ENCODE results near the gene AGK. TPM values are rescaled to one million over a fixed set of nuclear protein-coding genes. Genes with fewer than 3 reads are reported as not detected.

AGK gene, protein sequence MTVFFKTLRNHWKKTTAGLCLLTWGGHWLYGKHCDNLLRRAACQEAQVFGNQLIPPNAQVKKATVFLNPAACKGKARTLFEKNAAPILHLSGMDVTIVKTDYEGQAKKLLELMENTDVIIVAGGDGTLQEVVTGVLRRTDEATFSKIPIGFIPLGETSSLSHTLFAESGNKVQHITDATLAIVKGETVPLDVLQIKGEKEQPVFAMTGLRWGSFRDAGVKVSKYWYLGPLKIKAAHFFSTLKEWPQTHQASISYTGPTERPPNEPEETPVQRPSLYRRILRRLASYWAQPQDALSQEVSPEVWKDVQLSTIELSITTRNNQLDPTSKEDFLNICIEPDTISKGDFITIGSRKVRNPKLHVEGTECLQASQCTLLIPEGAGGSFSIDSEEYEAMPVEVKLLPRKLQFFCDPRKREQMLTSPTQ
- polyA plus RNA-seq (2013, experiment 1 of 2) = 20.3 TPM
- 26.6 TPM for polyA plus RNA-seq (2013, experiment 2 of 2)

DNA sequence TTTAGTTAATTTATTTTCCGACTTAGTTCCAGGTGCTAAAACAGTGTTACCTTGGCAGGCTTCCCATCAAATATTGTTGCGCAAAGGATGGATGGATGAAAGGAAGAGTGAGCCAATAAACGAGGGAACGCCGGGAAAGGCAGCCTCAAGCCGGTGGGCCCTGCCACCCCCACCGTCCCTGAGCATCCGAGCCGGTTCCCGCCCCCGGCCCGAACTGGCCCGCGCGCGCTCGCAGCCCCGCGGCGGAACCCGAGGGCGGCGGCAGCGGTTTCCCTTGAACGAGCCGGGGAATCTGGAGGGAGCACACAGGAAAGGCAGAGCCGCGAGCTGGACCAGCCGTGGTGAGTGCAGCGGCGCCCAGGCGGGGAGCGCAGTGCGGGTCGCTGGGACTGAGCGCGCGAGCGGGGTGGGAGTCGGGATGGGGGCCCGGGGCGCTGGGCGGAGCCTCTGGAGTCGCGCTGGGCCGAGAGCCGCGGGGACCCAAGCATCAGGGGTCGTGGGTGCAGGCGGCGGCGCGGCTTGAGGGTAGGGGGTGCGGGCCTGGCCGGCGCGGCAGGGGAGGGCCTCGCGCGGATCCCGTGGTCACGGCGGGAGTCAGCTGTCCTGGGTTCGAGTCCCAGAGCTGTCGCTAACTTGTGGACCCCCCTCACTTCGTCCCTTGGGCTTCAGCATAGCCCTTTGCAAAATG, at the start of gene AGK:
AGK (plus strand) TSS at position 317 of the 688 bp plus-strand sequence. CDS start 4,057 bp downstream, outside the sequence.
- peak within 1 kb of the TSS; percentile 86 for H3K4me3 ChIP-seq (ENCODE audit: low read length)
- H3K27ac ChIP-seq (ENCODE audit: low read depth, low read length) = peak within 1 kb of the TSS; percentile 23; the same call in 1 of the 2 replicates
- peak within 1 kb of the TSS; percentile 71 for H3K9ac ChIP-seq (ENCODE audit: low read depth, low read length)
- peaks cover 10% of the 10 kb centered on the region for H3K36me3 ChIP-seq (ENCODE audit: insufficient read depth, low read length)
- no peaks in the 10 kb centered on the region for H3K9me3 ChIP-seq (ENCODE audit: insufficient read depth, low read depth, low read length)
- no peaks in the 10 kb centered on the region for H3K27me3 ChIP-seq (ENCODE audit: insufficient read depth, low read length)
- WGBS = 1% methylated on average over 66 of the region's 66 CpGs
- H3K4me1 ChIP-seq (ENCODE audit: insufficient read depth, low read length) = peaks cover 11% of the 10 kb centered on the region

DNA sequence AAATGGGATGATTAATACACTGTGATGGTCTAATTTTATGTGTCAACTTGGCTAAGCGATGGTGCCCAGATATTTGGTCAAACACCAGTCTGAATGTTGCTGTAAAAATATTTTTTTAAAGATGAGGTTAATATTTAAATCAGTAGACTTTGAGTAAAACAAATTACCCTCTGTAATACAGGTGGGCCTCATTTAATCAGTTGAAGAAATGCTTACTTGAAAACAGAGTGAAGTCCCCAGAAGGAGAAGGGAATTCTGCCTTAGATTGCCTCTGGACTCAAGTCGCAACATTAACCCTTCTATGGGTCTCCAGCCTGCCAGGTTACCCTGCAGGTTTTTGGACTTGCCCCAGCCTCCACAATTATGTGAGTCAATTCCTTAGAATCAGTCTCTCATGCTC, 49.8 kb upstream of the AGK start:
- H3K27me3 ChIP-seq (ENCODE audit: insufficient read depth, low read length) = no peaks in the 10 kb centered on the region
- H3K27ac ChIP-seq (ENCODE audit: low read depth, low read length) = no peak overlapping the region
- no peak overlapping the region for H3K4me3 ChIP-seq (ENCODE audit: low read length)
- H3K36me3 ChIP-seq (ENCODE audit: insufficient read depth, low read length) = no peaks in the 10 kb centered on the region
- no peaks in the 10 kb centered on the region for H3K9me3 ChIP-seq (ENCODE audit: insufficient read depth, low read depth, low read length)
- peaks cover 7% of the 10 kb centered on the region; the same call in 1 of the 2 replicates for H3K4me1 ChIP-seq (ENCODE audit: insufficient read depth, low read length)
- H3K9ac ChIP-seq (ENCODE audit: low read depth, low read length) = no peak overlapping the region
- WGBS = 96% methylated on average over 2 of the region's 2 CpGs

DNA sequence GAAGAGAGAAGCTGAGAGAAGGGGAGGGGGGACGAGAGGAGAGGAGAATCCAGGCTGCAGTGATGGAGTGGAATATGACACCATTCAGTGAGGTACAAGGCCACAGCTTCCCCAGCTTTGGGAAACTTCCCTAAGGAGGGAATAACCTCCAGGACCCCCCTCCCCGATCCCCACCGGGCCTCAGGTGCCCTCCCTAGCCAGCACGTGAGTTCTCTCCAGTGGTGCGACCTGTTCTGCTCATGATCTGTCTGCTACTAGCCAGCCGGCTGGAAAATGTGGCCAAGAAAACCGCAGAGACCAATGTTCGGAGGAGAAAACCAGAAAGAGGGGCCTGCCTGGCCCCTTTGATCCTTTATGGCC, 39.9 kb upstream of the AGK start:
- H3K9me3 ChIP-seq (ENCODE audit: insufficient read depth, low read depth, low read length) = no peaks in the 10 kb centered on the region
- no peaks in the 10 kb centered on the region for H3K36me3 ChIP-seq (ENCODE audit: insufficient read depth, low read length)
- H3K4me1 ChIP-seq (ENCODE audit: insufficient read depth, low read length) = peaks cover 11% of the 10 kb centered on the region
- no peak overlapping the region for H3K27ac ChIP-seq (ENCODE audit: low read depth, low read length)
- H3K4me3 ChIP-seq (ENCODE audit: low read length) = peak overlapping the region; percentile 44
- 35% methylated on average over 7 of the region's 8 CpGs for WGBS
- H3K27me3 ChIP-seq (ENCODE audit: insufficient read depth, low read length) = peaks cover 16% of the 10 kb centered on the region
- H3K9ac ChIP-seq (ENCODE audit: low read depth, low read length) = peak overlapping the region; percentile 4

DNA sequence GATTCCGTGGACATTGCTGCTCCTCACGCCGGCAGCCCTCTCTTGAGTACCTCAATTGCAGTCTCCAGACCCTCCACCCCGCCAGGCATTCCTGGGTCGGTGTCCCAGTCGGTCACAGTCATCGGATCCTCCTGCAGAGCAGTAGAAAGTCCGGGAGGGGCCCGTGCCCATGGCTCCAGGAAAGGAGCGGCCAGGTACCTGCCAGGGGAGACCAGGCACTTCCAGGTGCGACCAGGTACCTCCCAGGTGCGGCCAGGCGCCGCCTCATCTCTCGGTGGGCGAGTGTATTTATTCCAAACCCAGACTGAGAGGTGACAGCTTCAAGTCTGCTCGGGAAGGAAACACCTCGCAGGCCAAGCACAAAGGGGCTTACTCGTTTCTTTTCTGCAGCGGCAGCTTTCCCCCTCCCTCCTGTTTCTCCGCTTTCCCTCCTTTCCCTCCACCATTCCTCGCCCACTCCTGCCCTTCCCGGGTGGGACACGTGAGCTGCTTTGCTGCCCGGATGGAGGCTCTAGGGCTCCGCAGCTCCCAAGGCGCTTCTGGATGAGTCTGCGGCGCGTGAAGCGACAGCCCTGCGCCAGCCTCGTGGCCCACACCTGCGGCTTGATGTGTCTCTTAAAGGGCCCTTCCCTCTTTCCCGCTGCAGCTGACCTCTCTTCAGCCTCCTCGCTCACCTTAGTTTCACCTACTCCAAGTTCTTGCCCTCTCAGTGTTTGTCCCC, 39.4 kb upstream of the AGK start:
- H3K36me3 ChIP-seq (ENCODE audit: insufficient read depth, low read length) = no peaks in the 10 kb centered on the region
- H3K9me3 ChIP-seq (ENCODE audit: insufficient read depth, low read depth, low read length) = no peaks in the 10 kb centered on the region
- H3K4me3 ChIP-seq (ENCODE audit: low read length) = peak overlapping the region; percentile 44
- peaks cover 11% of the 10 kb centered on the region for H3K4me1 ChIP-seq (ENCODE audit: insufficient read depth, low read length)
- peaks cover 16% of the 10 kb centered on the region for H3K27me3 ChIP-seq (ENCODE audit: insufficient read depth, low read length)
- H3K9ac ChIP-seq (ENCODE audit: low read depth, low read length) = peak overlapping the region; percentile 4
- no peak overlapping the region for H3K27ac ChIP-seq (ENCODE audit: low read depth, low read length)
- WGBS = 46% methylated on average over 36 of the region's 36 CpGs

DNA sequence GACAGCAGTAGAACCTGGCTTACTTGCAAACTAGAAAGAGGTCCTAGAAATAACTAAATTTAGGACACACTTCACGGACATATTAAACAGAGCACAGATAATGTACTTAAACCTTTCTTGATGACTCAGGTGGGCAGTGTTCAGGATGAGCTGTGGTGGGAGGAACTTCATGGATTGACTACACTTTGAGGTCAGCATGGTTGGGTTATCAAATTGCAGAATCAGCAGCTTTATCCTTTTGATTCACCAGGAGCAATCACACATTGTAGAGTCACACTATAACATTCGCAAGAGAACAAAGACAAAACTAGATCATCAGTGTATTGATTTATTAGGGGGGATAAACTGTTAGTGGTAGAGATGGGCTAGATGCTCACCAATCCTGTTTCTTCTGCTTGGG, 38.6 kb upstream of the AGK start:
- no peaks in the 10 kb centered on the region for H3K36me3 ChIP-seq (ENCODE audit: insufficient read depth, low read length)
- H3K9ac ChIP-seq (ENCODE audit: low read depth, low read length) = no peak overlapping the region
- H3K4me1 ChIP-seq (ENCODE audit: insufficient read depth, low read length) = peaks cover 11% of the 10 kb centered on the region
- H3K27me3 ChIP-seq (ENCODE audit: insufficient read depth, low read length) = peaks cover 16% of the 10 kb centered on the region
- no peaks in the 10 kb centered on the region for H3K9me3 ChIP-seq (ENCODE audit: insufficient read depth, low read depth, low read length)
- H3K4me3 ChIP-seq (ENCODE audit: low read length) = no peak overlapping the region; the same call in 1 of the 2 replicates
- no peak overlapping the region for H3K27ac ChIP-seq (ENCODE audit: low read depth, low read length)
- 100% methylated on average over 2 of the region's 2 CpGs for WGBS

DNA sequence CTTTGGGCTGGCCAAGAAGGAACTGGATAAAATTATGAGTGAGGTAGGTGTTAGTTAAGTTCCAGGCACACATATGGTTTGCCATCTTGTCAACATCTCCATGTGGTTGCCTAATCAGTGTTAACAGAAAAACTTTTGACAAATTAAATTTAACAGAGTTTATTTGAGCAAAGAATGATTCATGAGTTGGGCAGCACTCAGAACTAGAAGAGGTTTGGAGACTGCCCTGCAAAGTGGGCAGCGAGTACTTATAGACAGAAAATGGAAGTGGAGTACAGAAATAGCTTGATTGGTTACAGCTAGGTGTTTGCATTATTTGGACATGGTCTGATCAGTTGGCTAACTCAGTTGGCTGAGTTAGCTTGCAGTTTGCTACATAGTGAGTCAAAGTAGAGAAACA, 37.5 kb upstream of the AGK start:
- H3K9ac ChIP-seq (ENCODE audit: low read depth, low read length) = no peak overlapping the region
- 89% methylated on average over 1 of the region's 1 CpG for WGBS
- no peak overlapping the region for H3K4me3 ChIP-seq (ENCODE audit: low read length)
- no peak overlapping the region for H3K27ac ChIP-seq (ENCODE audit: low read depth, low read length)
- H3K36me3 ChIP-seq (ENCODE audit: insufficient read depth, low read length) = no peaks in the 10 kb centered on the region
- peaks cover 11% of the 10 kb centered on the region for H3K4me1 ChIP-seq (ENCODE audit: insufficient read depth, low read length)
- no peaks in the 10 kb centered on the region for H3K9me3 ChIP-seq (ENCODE audit: insufficient read depth, low read depth, low read length)
- peaks cover 16% of the 10 kb centered on the region for H3K27me3 ChIP-seq (ENCODE audit: insufficient read depth, low read length)

DNA sequence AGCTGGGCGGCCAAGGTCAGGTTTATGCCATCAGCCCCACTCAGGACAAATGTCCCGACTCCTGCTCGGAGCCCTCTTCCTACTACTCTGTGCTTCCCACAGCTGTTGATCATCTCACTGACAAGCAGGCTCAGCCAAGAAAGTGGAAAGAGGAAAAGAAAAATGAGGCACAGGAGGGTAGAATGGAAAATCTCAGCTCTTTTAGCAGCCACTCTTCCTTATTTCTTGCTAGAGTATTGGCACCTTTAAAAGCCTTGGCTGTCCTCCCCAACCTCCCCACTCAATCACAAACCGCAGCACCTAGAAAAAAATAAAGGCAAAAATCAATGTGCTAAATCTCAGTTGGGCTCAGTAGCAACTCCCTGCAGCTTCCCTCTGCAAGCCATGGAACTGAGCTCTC, 35.3 kb upstream of the AGK start:
- peaks cover 7% of the 10 kb centered on the region for H3K4me1 ChIP-seq (ENCODE audit: insufficient read depth, low read length)
- no peak overlapping the region for H3K4me3 ChIP-seq (ENCODE audit: low read length)
- no peak overlapping the region for H3K27ac ChIP-seq (ENCODE audit: low read depth, low read length)
- no peaks in the 10 kb centered on the region for H3K36me3 ChIP-seq (ENCODE audit: insufficient read depth, low read length)
- no peaks in the 10 kb centered on the region for H3K9me3 ChIP-seq (ENCODE audit: insufficient read depth, low read depth, low read length)
- H3K9ac ChIP-seq (ENCODE audit: low read depth, low read length) = no peak overlapping the region
- H3K27me3 ChIP-seq (ENCODE audit: insufficient read depth, low read length) = peaks cover 16% of the 10 kb centered on the region
- WGBS = 87% methylated on average over 4 of the region's 4 CpGs

DNA sequence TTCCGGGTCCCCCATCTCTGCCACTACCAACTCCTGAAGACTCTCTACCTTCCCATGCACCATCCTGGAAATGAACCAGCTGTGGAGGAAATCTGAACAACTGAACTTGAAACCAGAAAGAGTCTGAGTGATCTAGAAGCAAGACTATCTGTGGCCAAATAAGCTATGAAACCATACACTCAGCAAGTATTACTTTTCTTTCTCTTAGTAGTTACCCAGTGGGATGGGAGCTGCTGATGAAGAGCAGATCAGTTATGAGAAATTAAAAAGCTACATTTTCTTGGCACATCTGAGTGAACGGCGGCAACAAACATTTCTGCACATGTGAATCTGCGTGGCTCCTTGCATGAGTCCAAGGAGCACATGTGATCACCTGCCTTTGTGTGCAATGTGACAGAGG, 31.6 kb upstream of the AGK start:
- WGBS = 96% methylated on average over 4 of the region's 4 CpGs
- no peaks in the 10 kb centered on the region for H3K36me3 ChIP-seq (ENCODE audit: insufficient read depth, low read length)
- H3K27ac ChIP-seq (ENCODE audit: low read depth, low read length) = no peak overlapping the region
- no peaks in the 10 kb centered on the region for H3K27me3 ChIP-seq (ENCODE audit: insufficient read depth, low read length)
- no peak overlapping the region for H3K4me3 ChIP-seq (ENCODE audit: low read length)
- H3K4me1 ChIP-seq (ENCODE audit: insufficient read depth, low read length) = no peaks in the 10 kb centered on the region
- no peaks in the 10 kb centered on the region for H3K9me3 ChIP-seq (ENCODE audit: insufficient read depth, low read depth, low read length)
- H3K9ac ChIP-seq (ENCODE audit: low read depth, low read length) = no peak overlapping the region

DNA sequence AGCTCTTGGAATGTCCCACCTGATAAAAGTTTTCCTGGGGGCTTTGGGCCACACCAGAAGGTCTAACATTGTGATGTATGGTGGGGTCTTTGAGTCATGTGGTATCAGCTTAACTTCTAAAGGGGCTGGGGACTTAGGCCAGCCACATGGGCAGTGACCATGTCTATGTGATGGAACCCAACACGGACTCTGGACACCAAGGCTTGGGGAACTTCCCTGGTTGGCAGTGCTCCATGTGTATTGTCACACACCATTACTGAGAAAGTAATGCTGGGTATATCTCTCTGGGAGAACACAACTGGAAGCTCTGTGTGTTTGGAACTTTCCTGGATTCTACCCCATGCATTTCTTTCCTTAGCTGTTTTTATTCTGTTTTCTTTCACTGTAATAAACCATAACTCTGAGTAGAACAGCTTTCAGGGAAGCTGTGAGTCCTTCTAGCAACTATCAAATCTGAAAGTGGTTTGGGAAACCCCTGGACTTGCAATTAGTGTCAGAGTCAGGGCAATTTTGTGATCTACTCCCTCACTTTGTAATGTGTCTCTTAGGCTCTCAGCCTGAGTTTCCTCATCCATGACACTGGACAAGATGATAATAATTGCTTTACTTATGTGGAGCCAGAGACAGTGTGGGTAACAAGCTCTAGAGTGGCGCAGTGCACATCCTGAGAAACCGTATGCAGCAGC, 28.4 kb upstream of the AGK start:
- no peaks in the 10 kb centered on the region for H3K36me3 ChIP-seq (ENCODE audit: insufficient read depth, low read length)
- H3K9me3 ChIP-seq (ENCODE audit: insufficient read depth, low read depth, low read length) = no peaks in the 10 kb centered on the region
- H3K27me3 ChIP-seq (ENCODE audit: insufficient read depth, low read length) = no peaks in the 10 kb centered on the region
- H3K9ac ChIP-seq (ENCODE audit: low read depth, low read length) = no peak overlapping the region
- H3K4me1 ChIP-seq (ENCODE audit: insufficient read depth, low read length) = no peaks in the 10 kb centered on the region; the same call in 1 of the 2 replicates
- WGBS = 90% methylated on average over 3 of the region's 3 CpGs
- no peak overlapping the region for H3K27ac ChIP-seq (ENCODE audit: low read depth, low read length)
- no peak overlapping the region for H3K4me3 ChIP-seq (ENCODE audit: low read length)

DNA sequence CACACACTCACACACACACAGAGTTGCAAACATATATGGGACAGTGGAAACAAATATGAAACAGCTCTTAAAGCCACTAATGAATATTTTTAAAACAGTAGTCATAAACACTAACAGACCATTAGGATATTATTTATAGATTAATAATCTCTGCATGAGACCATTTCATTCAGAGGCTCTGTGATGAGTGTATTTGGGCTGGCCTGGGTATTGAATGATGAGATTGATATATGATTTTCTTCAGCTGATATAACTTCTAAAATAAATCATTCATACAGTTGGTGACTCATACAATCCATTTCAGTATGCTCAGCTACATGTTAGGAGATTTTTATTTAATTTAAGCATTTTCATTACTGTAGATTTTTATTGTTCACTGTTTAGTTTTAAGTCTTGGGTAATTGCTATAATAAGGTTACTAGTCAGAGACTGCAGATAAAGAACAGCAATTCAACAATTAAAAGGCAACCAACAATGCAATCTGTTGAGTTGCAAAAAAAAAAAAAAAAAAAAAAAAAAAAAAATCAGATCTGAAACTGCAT, 25.2 kb upstream of the AGK start:
- Histone ChIP-seq H3K27me3 (ENCODE audit: insufficient read depth, low read length) (no peaks in the 10 kb centered on the region), H3K27ac (ENCODE audit: low read depth, low read length) (no peak overlapping the region), H3K36me3 (ENCODE audit: insufficient read depth, low read length) (no peaks in the 10 kb centered on the region), H3K9ac (ENCODE audit: low read depth, low read length) (no peak overlapping the region), H3K9me3 (ENCODE audit: insufficient read depth, low read depth, low read length) (no peaks in the 10 kb centered on the region), H3K4me3 (ENCODE audit: low read length) (no peak overlapping the region), H3K4me1 (ENCODE audit: insufficient read depth, low read length) (no peaks in the 10 kb centered on the region; the same call in 1 of the 2 replicates)
